Stimulated activated CD4-positive, alpha-beta T cell treated with anti-CD3 and anti-CD28 coated beads, TNF-alpha, amount 100 ng/mL, for 4 hours (primary cell): Measurements from ENCODE around the gene CREBZF.
"Not testable (repeated sequence)": the region's sequence is repeated elsewhere in the genome, so short reads cannot be mapped to it uniquely, and the experiment has no call there.

ENCODE experiments used
- DNase-seq, 3 experiments: peaks; one replicate each; pipeline ENCODE4 v3.0.0-alpha.2; 2020; ENCODE audit warnings: low read depth in 3 of 3

CREBZF gene

DNA sequence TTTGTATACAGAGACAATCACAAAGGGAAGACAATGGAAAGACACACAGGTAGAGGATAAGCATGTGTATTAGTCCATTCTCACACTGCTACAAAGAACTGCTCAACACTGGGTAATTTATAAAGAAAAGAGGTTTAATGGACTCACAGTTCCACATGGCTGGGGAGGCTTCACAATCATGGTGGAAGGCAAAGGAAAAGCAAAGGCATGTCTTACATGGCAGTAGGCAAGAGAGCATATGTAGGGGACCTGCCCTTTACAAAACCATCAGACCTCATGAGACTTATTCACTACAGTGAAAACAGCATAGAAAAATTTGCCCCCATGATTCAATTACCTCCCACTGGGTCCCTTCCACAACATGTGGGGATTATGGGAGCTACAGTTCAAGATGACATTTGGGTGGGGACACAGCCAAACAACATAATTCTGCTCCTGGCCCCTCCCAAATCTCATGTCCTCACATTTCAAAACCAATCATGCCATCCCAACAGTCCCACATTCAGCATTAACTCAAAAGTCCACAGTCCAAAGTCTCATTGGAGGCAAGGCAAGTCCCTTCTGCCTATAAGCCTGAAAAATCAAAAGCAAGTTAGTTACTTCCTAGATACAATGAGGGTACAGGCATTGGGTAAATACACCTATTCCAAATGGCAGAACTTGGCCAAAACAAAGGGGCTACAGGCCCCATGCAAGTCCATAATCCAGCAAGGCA, 6.2 kb upstream of the CREBZF start:
- not testable (repeated sequence) for DNase-seq

GRCh38 chr11:85668157-85668556, 3.2 kb upstream of the CREBZF start:
- DNase-seq: no peak

DNA sequence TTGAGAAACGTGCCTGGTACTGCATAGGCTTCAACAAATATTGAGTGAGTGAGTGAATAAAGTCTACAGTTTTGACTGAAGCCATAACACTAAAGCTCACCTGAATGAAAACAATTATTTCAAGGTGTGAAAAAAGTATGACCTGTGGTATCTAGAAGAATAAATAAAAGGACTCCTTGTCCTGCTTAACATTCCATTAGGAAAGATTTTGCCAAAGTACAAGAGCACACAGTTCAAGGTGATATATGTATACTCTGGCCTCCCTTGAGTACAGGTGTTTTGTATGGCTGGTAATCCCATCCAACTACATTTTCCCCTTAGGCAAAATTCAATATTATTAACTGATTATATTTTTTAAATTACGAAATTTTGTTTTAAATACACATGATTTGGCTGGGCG, 1.8 kb upstream of the CREBZF start:
- DNase-seq: no peak

- no peak for DNase-seq
Measured at GRCh38 chr11:85665733-85666132, 804 bp upstream of the CREBZF start.

GRCh38 chr11:85663753-85664614, 945 bp downstream of the CREBZF start:
- peak; percentile 70 to 83 (median 83) for DNase-seq

DNA sequence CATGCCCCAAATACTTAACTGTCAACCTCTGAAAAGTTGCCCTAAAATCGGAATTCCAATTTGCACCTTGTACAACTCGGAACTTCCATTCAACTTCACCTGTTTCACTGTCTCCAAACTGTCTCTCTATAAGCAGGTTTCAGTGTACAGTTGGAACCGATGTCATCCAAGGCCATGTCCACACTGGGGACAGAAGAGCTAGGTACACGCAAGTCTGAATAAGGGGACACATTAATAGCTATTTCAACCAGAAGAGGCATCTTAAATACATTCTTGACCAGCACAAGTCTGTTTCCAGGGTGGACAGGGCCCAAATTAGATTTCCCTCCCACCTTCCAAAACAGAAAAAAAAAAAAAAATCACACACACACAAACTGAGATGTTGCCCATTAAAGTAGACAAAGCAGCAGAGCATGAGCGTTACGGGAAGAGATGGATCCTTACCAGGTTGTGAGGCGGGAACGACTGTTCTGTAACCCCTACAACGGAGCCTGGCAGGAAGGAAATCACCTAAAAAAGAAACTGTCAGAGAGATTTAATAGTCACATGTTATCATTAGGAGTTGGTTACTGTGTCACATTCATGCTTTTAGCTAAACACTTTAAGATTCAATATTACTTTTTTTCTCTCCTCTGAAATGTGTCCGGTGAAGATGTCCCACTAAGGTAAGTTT, 1.7 kb downstream of the CREBZF start:
- no peak for DNase-seq

GRCh38 chr11:85661972-85662664, 2.8 kb downstream of the CREBZF start:
- no peak for DNase-seq

DNA sequence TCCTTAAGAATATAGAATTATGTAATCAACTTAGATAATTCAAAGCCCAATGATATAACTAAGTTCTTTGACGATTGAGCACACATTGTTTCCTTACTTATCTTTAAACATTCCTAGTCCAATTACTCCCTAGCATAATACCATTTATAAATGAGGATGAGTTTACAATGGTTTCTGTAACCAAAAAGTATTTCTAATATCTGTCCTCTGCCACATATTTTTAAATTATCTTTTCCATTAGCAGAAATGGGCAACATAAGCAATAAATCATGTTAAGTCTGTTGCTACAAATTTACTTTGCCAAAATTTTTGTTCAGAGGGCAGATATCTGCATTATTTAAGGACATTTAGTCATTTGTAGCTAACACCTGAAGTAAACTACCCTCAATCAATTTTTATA, 6.7 kb downstream of the CREBZF start:
- DNase-seq: no peak

DNA sequence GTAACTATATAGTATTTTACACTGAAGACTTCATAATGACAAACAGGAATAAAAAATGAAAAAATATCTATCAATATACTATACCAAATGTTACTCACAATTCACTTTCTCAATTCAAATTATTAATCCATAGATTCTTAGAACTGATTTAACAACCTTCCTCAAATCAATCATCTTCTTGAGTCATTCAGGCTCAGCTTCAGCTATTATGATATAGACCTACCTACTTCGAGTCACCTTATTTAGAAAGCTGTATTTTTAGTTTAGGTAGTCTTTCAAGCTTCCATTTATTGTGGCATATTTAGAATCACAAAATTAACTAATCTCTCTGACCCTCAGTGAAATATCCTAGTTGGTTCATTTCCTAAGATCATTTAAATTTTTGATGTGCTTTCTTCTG, 8.2 kb downstream of the CREBZF start:
- no peak for DNase-seq

DNA sequence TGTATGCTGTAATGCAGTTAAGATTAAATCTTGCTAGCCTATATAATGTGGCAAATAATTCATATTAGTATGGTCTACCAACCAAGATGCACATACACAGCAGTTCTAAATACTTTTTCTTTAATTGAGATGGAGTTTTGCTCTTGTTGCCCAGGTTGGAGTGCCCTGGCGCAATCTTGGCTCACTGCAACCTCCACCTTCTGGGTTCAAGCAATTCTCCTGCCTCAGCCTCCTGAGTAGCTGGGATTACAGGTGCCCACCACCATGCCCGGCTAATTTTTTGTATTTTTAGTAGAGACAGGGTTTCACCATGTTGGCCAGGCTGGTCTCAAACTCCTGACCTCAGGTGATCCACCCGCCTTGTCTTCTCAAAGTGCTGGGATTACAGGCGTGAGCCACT, 10.6 kb downstream of the CREBZF start:
- DNase-seq: not testable (repeated sequence)

- no peak for DNase-seq
Measured at GRCh38 chr11:85652786-85653447, 12.0 kb downstream of the CREBZF start.

DNA sequence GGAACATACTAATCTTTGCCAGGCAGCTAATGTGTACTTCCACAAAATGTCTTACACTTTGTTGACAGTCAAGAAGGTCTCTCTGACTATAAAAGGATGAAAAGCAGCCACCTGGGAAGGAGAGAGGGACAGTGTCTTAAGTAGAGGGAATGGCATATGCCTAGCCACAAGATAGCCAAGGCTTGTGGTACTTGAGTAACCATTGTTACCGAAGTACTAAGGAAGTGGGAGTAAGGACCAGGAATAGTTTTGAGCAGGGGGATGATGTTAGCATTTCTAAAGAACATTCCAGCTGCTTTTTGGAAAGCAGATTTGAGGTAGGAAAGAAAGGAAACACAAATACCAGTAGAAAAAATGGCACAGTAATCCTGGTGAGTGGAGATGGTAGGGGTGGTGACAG, 13.8 kb downstream of the CREBZF start:
- DNase-seq: no peak

GRCh38 chr11:85647604-85648299, 17.2 kb downstream of the CREBZF start, which contains the start of gene TMEM126A:
TMEM126A (plus strand) TSS chr11:85647967; CDS start chr11:85650256, 2,289 bp downstream.
- peak; percentile 86 to 90 (median 87) for DNase-seq

GRCh38 chr11:85647078-85647477, 17.9 kb downstream of the CREBZF start:
- no peak for DNase-seq

DNA sequence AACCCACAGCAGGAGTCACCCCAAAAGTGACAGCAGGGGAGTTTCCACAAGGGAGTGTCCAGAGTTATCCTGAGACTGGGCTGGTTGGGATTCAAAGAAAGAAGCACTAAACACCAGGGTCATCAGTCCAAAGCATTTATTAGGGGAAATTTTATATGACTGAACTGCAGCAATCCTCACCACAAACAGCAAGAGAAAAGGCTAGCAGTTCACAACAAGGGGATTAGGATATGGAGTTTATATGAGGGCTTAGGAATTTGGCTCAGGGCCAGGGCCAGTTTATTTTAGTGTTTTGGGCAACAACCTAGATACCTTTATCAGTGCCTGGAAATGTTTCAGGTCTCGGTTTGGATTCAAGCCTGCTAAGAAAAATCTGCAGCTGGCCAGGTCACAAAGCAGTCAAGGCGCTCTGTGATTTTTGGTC, 21.7 kb downstream of the CREBZF start:
- DNase-seq: no peak

DNA sequence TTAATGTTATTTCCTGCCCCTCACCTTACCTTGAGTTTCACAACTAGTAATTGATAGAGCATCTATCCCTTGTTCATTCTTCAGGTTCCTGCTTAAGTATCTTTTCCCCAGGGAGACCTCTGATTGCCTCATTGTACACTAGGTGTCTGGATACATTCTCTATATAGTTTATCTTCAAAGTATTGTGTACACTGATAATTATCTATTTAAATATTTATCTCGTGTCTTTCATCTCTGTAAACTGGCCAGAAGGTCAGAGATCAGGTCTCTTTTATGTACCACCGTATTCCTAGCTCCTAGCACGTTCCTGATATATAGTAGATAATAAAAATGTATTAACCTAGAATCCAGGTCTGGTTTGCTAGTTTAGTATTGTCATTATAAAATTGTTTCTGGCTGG, 30.2 kb downstream of the CREBZF start:
- DNase-seq: no peak

- DNase-seq: peak in 2 of 3 experiments; percentile 21 to 44
Measured at GRCh38 chr11:85628771-85629341, 36.1 kb downstream of the CREBZF start.

DNA sequence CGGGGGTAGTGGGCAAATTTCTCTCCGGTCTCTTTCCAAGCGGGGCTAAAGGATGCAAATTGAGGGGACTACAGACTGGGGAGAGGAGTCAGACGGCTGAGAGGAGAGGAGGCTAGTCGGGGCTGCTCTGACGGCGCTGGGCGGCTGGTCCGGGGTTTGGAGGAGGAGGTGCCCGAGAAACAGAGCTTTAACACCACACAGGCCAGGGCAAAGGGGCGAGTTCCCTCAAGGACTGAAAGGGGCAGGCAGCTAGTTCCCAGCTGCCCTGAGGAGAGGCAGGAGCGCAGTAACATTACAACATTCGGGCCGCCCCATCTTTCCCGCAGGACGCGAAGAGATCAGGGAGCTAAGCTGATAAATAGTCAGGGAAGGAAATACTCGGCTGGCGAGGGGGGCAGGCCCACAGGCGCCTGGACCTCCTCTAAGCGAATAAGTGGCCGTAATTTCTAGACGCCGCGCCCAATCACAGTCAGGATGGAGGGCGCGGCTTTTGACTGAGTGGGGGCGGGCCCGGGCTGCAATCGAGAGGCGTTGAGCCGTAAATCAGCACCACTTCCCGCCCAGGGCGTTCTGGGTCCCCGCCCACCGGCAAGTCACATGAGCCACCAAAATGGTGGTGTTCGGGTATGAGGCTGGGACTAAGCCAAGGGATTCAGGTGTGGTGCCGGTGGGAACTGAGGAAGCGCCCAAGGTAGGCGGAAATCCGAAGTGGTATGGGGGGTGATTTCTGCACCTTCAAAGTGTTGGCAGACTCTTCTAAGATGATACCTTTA, 36.7 kb downstream of the CREBZF start, which contains the start of gene TMEM126B:
TMEM126B (plus strand) TSS at position 596 of the 773 bp plus-strand sequence; CDS start at position 611, 15 bp downstream.
- peak; percentile 88 to 93 (median 93) for DNase-seq

- DNase-seq: no peak
Measured at GRCh38 chr11:85627332-85627997, 37.5 kb downstream of the CREBZF start, which contains the start of gene DLG2. DLG2 (minus strand) TSS chr11:85627344.
